ENCODE results near the gene TNF.
"Not testable (repeated sequence)": the region's sequence is repeated elsewhere in the genome, so short reads cannot be mapped to it uniquely, and the experiment has no call there.

TNF gene

GRCh38 chr6:31588871-31589650 is 13.7 kb downstream of the TNF start:
- DNase-seq: no peak

GRCh38 chr6:31590691-31591090 is 15.3 kb downstream of the TNF start:
- DNase-seq: not testable (repeated sequence)

GRCh38 chr6:31592396-31592771 is 17.0 kb downstream of the TNF start:
- DNase-seq: no peak

- no peak for DNase-seq
Measured at GRCh38 chr6:31597006-31597405, 21.6 kb downstream of the TNF start.

GRCh38 chr6:31607317-31607716 is 32.0 kb downstream of the TNF start:
- DNase-seq: no peak

GRCh38 chr6:31609519-31610406 is 34.4 kb downstream of the TNF start:
- no peak for DNase-seq

GRCh38 chr6:31610968-31611367 is 35.6 kb downstream of the TNF start:
- DNase-seq: no peak

- DNase-seq: no peak
Measured at GRCh38 chr6:31614075-31614619, 38.8 kb downstream of the TNF start.

GRCh38 chr6:31614684-31615578 is 39.6 kb downstream of the TNF start, which contains the start of gene AIF1:
AIF1 (plus strand) TSS chr6:31615234; CDS start chr6:31615330, 96 bp downstream.
- no peak for DNase-seq

GRCh38 chr6:31615748-31616147 is 40.4 kb downstream of the TNF start:
- DNase-seq: no peak

GRCh38 chr6:31617010-31617409 is 41.6 kb downstream of the TNF start:
- DNase-seq: no peak

- peak; percentile 99 for DNase-seq
Measured at GRCh38 chr6:31619805-31620585, 44.6 kb downstream of the TNF start.

- peak; percentile 99 for DNase-seq
Measured at GRCh38 chr6:31620586-31621319, 45.4 kb downstream of the TNF start, which contains the start of gene PRRC2A. PRRC2A (plus strand) TSS chr6:31620715; CDS start chr6:31622790, 2,075 bp downstream.

GRCh38 chr6:31621320-31621939 is 46.1 kb downstream of the TNF start:
- DNase-seq: no peak

GRCh38 chr6:31621991-31622390 is 46.6 kb downstream of the TNF start:
- no peak for DNase-seq

GRCh38 chr6:31622684-31623091 is 47.3 kb downstream of the TNF start:
- no peak for DNase-seq

GRCh38 chr6:31624070-31624469 is 48.7 kb downstream of the TNF start:
- no peak for DNase-seq

- DNase-seq: no peak
Measured at GRCh38 chr6:31626952-31627351, 51.6 kb downstream of the TNF start.

GRCh38 chr6:31627690-31628287 is 52.4 kb downstream of the TNF start:
- DNase-seq: no peak

Data from stimulated activated naive CD4-positive, alpha-beta T cell treated with Interleukin-2 at 50 U/mL for 16 hours (primary cell).